IMR-90 (cell line): ENCODE results near the gene ERBB4. TPM values are rescaled to one million over a fixed set of nuclear protein-coding genes. Genes with fewer than 3 reads are reported as not detected.

Experiments
- ATAC-seq: fragments of 200-7000 bp; cut with Tn5 transposase; 2 replicates; pipeline ENCODE4 v1.9.1; 2020; ENCODE audit warnings: low read depth, mild to moderate bottlenecking, moderate library complexity
- BruUV-seq: library from RNA; stranded (reverse); fragments of 400-500 nt; replicated peaks from 2 replicates; lab custom pipeline; 2021; lab: Mats Ljungman, UMichigan
- CTCF ChIA-PET: fragments of 300-600 bp; formaldehyde crosslinking; extraction: SDS; loops from one replicate; lab custom pipeline; 2021; ENCODE audit warnings: antibody characterized with exemption; lab: Yijun Ruan, JAX
- POLR2A ChIA-PET: fragments of 300-600 bp; sonication (Branson Sonifier 250); formaldehyde crosslinking; loops from one replicate; lab custom pipeline; 2022; ENCODE audit warnings: antibody characterized with exemption; ENCODE audit not compliant: unreplicated experiment; lab: Charles Lee
- DNase-seq: peaks from one replicate; pipeline ENCODE4 v3.0.0; 2013
- H2AFZ ChIP-seq: replicated peaks from 2 replicates; pipeline ENCODE3; 2013; ENCODE audit warnings: low read length, mild to moderate bottlenecking; ENCODE audit not compliant: poor library complexity
- H2AK5ac ChIP-seq: 2 replicates; pipeline ENCODE4 v1.6.1; 2013; ENCODE audit warnings: low read depth, low read length, inconsistent platforms
- H2AK9ac ChIP-seq: replicated peaks from 2 replicates; pipeline ENCODE3; 2013; ENCODE audit warnings: mild to moderate bottlenecking, low read depth, low read length, moderate library complexity; ENCODE audit not compliant: poor library complexity
- H2BK120ac ChIP-seq: 2 replicates; pipeline ENCODE4 v1.6.1; 2013; ENCODE audit warnings: low read depth, low read length, inconsistent platforms
- H2BK15ac ChIP-seq: 3 replicates; pipeline ENCODE4 v1.6.1; 2013; ENCODE audit warnings: low read depth, low read length, inconsistent platforms
- H2BK20ac ChIP-seq: 2 replicates; pipeline ENCODE4 v1.6.1; 2013; ENCODE audit warnings: low read depth, mild to moderate bottlenecking, inconsistent platforms, low read length, moderate library complexity
- H2BK5ac ChIP-seq: 2 replicates; pipeline ENCODE4 v1.6.1; 2013; ENCODE audit warnings: mild to moderate bottlenecking, low read depth, low read length, inconsistent platforms; ENCODE audit not compliant: poor library complexity, severe bottlenecking
- H3K14ac ChIP-seq: replicated peaks from 2 replicates; pipeline ENCODE4 v1.6.1; 2013; ENCODE audit warnings: low read depth, low read length, inconsistent platforms
- H3K18ac ChIP-seq: 2 replicates; pipeline ENCODE4 v1.6.1; 2013; ENCODE audit warnings: low read depth, low read length, control low read depth
- H3K23ac ChIP-seq: 2 replicates; pipeline ENCODE4 v1.6.1; 2013; ENCODE audit warnings: low read depth, low read length, inconsistent platforms
- H3K27ac ChIP-seq: 2 replicates; pipeline ENCODE4 v1.5.1; 2013; ENCODE audit warnings: mild to moderate bottlenecking, control low read depth, low read length; ENCODE audit not compliant: insufficient read depth
- H3K27me3 ChIP-seq: 2 replicates; pipeline ENCODE4 v1.6.1; 2013; ENCODE audit warnings: low read length; ENCODE audit not compliant: control insufficient read depth, insufficient read depth
- H3K36me3 ChIP-seq: 2 replicates; pipeline ENCODE4 v1.6.1; 2013; ENCODE audit warnings: low read length, mixed read lengths; ENCODE audit not compliant: control insufficient read depth, insufficient read depth
- H3K4ac ChIP-seq: 2 replicates; pipeline ENCODE4 v1.6.1; 2013; ENCODE audit warnings: low read depth, low read length, inconsistent platforms
- H3K4me1 ChIP-seq: 2 replicates; pipeline ENCODE4 v1.6.1; 2013; ENCODE audit warnings: low read length, mixed read lengths; ENCODE audit not compliant: control insufficient read depth, insufficient read depth
- H3K4me2 ChIP-seq: 2 replicates; pipeline ENCODE4 v1.6.1; 2013; ENCODE audit warnings: low read depth, mild to moderate bottlenecking, control low read depth, low read length, moderate library complexity
- H3K4me3 ChIP-seq: 2 replicates; pipeline ENCODE4 v1.5.1; 2013; ENCODE audit warnings: low read depth, mild to moderate bottlenecking, control low read depth, low read length, moderate library complexity; ENCODE audit not compliant: insufficient read depth
- H3K56ac ChIP-seq: 2 replicates; pipeline ENCODE4 v1.6.1; 2013; ENCODE audit warnings: low read length, inconsistent platforms; ENCODE audit not compliant: insufficient read depth; ENCODE audit errors: extremely low read depth
- H3K79me1 ChIP-seq, 2 experiments: 2 replicates each; pipeline ENCODE4 v1.6.1; 2013; ENCODE audit warnings: low read length in 2 of 2, inconsistent platforms in 1 of 2, low read depth in 1 of 2
- H3K9ac ChIP-seq: 2 replicates; pipeline ENCODE4 v1.6.1; 2013; ENCODE audit warnings: low read depth, low read length, control low read depth
- H3K9me1 ChIP-seq: 2 replicates; pipeline ENCODE4 v1.6.1; 2013; ENCODE audit warnings: low read length, inconsistent platforms; ENCODE audit not compliant: insufficient read depth
- H3K9me3 ChIP-seq: 2 replicates; pipeline ENCODE4 v1.6.1; 2013; ENCODE audit warnings: low read length; ENCODE audit not compliant: control insufficient read depth, insufficient read depth
- H4K20me1 ChIP-seq: 2 replicates; pipeline ENCODE4 v1.6.1; 2013; ENCODE audit warnings: low read length, inconsistent platforms; ENCODE audit not compliant: insufficient read depth
- H4K5ac ChIP-seq: 2 replicates; pipeline ENCODE4 v1.6.1; 2013; ENCODE audit warnings: mild to moderate bottlenecking, low read depth, low read length, control low read depth
- H4K8ac ChIP-seq, 2 experiments: 2 replicates each; pipeline ENCODE4 v1.6.1; 2013; ENCODE audit warnings: low read depth in 2 of 2, low read length in 2 of 2, control low read depth in 1 of 2, inconsistent platforms in 1 of 2
- H4K91ac ChIP-seq: 2 replicates; pipeline ENCODE4 v1.6.1; 2013; ENCODE audit warnings: low read depth, low read length, inconsistent platforms; ENCODE audit not compliant: insufficient read depth
- CEBPB ChIP-seq: IDR thresholded peaks from 2 replicates; pipeline ENCODE4 v1.6.1; 2012; ENCODE audit warnings: low read depth, low read length, improper control_type of control experiment
- CTCF ChIP-seq: conservative IDR thresholded peaks from 2 replicates; pipeline ENCODE4 v1.5.1; 2012; ENCODE audit warnings: mild to moderate bottlenecking, low read depth, low read length, improper control_type of control experiment
- MXI1 ChIP-seq: IDR thresholded peaks from 2 replicates; pipeline ENCODE4 v1.6.1; 2012; ENCODE audit warnings: low read depth, mild to moderate bottlenecking, low read length, moderate library complexity, borderline replicate concordance
- NFE2L2 ChIP-seq: fragments of 150-350 bp; IDR thresholded peaks from 2 replicates; pipeline ENCODE4 v1.6.1; 2016; ENCODE audit warnings: low read depth, mild to moderate bottlenecking, low read length
- RCOR1 ChIP-seq: IDR thresholded peaks from 2 replicates; pipeline ENCODE4 v1.6.1; 2012; ENCODE audit warnings: mild to moderate bottlenecking, low read length, improper control_type of control experiment; ENCODE audit not compliant: insufficient replicate concordance
- SMC3 ChIP-seq: fragments of 150-350 bp; IDR thresholded peaks from 2 replicates; pipeline ENCODE4 v1.6.1; 2016; ENCODE audit warnings: low read depth, mild to moderate bottlenecking, antibody characterized with exemption, low read length, moderate library complexity
- WGBS, 2 experiments: methylation state at CpG; one replicate each; pipeline versions ENCODE4 v1.1.5 to v1.1.7; 2013; ENCODE audit warnings: missing lambda C conversion rate in 2 of 2; ENCODE audit not compliant: insufficient read length in 1 of 2; ENCODE audit errors: extremely low coverage in 2 of 2; 5-methylcytosine and 5-hydroxymethylcytosine counted together
- dilution Hi-C: fragments of 300-500 bp; cut with HindIII; formaldehyde crosslinking; loops from one replicate; pipeline ENCODE4 v1.14.3; 2018; ENCODE audit warnings: low sequenced_read_pairs; ENCODE audit not compliant: unreplicated experiment
- in situ Hi-C: fragments of 300-500 bp; cut with MboI; formaldehyde crosslinking; loops from 3 replicates; pipeline ENCODE4 v1.14.3; 2019; ENCODE audit warnings: low sequenced_read_pairs, inconsistent platforms, mixed read lengths
- intact Hi-C: fragments of 100-400 bp; cut with micrococcal nuclease; formaldehyde crosslinking; loops from 2 replicates; pipeline ENCODE4 v1.10.0; 2022
- polyA plus RNA-seq, 3 experiments: library from polyadenylated mRNA; depleted of rRNA; stranded (reverse); fragments of >200 nt; gene quantifications; 2 replicates each; pipeline ENCODE4 v1.2.3, GENCODE V29; 2012; ENCODE audit warnings: low replicate concordance in 1 of 3
- total RNA-seq: library from RNA; depleted of rRNA; stranded (reverse); fragments of >200 nt; gene quantifications from 2 replicates; pipeline ENCODE4 v1.2.3, GENCODE V29; 2012

The ERBB4 gene
- total and polyA plus RNA-seq, 2 of the 4 experiments (the other 2 are of a cell fraction): not detected

GRCh38 chr2:211942153-211942552 lies 596.4 kb downstream of the ERBB4 start:
- H3K27ac ChIP-seq: no peak overlapping the region
- no CpG with 5 or more reads among the region's 2 CpGs for WGBS, 2 experiments
- no peak overlapping the region for H2AFZ ChIP-seq
- no peaks in the 10 kb centered on the region for H3K9me3 ChIP-seq
- H3K23ac ChIP-seq: no peak overlapping the region
- no peak overlapping the region for H4K5ac ChIP-seq
- H4K8ac ChIP-seq: no peak overlapping the region
- no peaks in the 10 kb centered on the region for H3K36me3 ChIP-seq
- no peak overlapping the region for H3K14ac ChIP-seq
- no peaks in the 10 kb centered on the region for H3K4me1 ChIP-seq
- no peaks in the 10 kb centered on the region for H3K79me1 ChIP-seq
- H2AK9ac ChIP-seq: no peak overlapping the region
- ATAC-seq: no peak
- in situ Hi-C loops: no loop called here
- no TSS peak for BruUV-seq
- no peak overlapping the region for H3K18ac ChIP-seq
- H3K4ac ChIP-seq: no peak overlapping the region
- no peak for TF ChIP-seq MXI1
- TF ChIP-seq SMC3: no peak
- TF ChIP-seq RCOR1: no peak
- no peak for TF ChIP-seq CTCF
- TF ChIP-seq CEBPB: no peak
- no peak for TF ChIP-seq NFE2L2
- H4K91ac ChIP-seq: no peak overlapping the region
- H3K4me2 ChIP-seq: no peak overlapping the region
- dilution Hi-C loops: no loop called here
- H2BK5ac ChIP-seq: no peak overlapping the region
- ChIA-PET POLR2A (no interaction called here), CTCF (no interaction called here)
- H3K9me1 ChIP-seq: no peaks in the 10 kb centered on the region
- no peak overlapping the region for H2AK5ac ChIP-seq
- no peak overlapping the region for H2BK120ac ChIP-seq
- no peaks in the 10 kb centered on the region for H3K27me3 ChIP-seq
- H2BK15ac ChIP-seq: no peak overlapping the region
- intact Hi-C loops: no loop called here
- H4K20me1 ChIP-seq: no peaks in the 10 kb centered on the region
- H2BK20ac ChIP-seq: no peak overlapping the region
- DNase-seq: no peak
- H3K4me3 ChIP-seq: no peak overlapping the region
- H3K9ac ChIP-seq: no peak overlapping the region
- H3K56ac ChIP-seq: no peak overlapping the region
